Measurements from ENCODE around the gene MRPL11.
"Not testable (repeated sequence)": the region's sequence is repeated elsewhere in the genome, so short reads cannot be mapped to it uniquely, and the experiment has no call there.

DNA sequence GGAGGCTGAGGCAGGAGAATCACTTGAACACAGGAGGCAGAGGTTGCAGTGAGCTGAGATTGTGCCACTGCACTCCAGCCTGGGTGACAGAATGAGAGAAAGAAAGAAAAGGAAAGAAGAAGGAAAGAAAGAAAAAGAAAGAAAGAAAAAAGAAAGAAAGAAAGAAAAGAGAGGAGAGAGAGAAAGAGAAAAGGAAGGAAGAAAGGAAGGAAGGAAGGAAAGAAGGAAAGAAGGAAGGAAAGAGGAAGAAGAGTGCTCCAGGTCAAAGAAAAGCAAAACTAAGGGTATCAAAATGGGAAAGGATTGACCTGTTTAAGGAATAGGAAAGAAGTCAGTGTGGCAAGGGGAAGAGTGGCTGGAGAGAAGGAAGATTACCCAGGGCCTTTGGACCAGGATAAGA lies 7.4 kb downstream of the MRPL11 start:
- not testable (repeated sequence) for TF ChIP-seq POLR2AphosphoS5 (IDR thresholded peaks at IDR 0.05; ENCODE audit: low read length); TAF1 (IDR thresholded peaks at IDR 0.05; ENCODE audit: borderline replicate concordance, low read depth, low read length); CREB1 (IDR thresholded peaks at IDR 0.05; ENCODE audit: low read depth); CHD2 (IDR thresholded peaks at IDR 0.05; ENCODE audit: borderline replicate concordance, low read depth, low read length); POLR2A (IDR thresholded peaks at IDR 0.05; ENCODE audit: low read depth, low read length); NFYA (IDR thresholded peaks at IDR 0.05; ENCODE audit: borderline replicate concordance, low read depth, low read length); EGR1 (IDR thresholded peaks at IDR 0.05; ENCODE audit: borderline replicate concordance in 1 of 2, low read depth in 2 of 2, low read length in 2 of 2); RB1 (IDR thresholded peaks at IDR 0.05; ENCODE audit: borderline replicate concordance)
- TF ChIP-seq, protein P1, sequence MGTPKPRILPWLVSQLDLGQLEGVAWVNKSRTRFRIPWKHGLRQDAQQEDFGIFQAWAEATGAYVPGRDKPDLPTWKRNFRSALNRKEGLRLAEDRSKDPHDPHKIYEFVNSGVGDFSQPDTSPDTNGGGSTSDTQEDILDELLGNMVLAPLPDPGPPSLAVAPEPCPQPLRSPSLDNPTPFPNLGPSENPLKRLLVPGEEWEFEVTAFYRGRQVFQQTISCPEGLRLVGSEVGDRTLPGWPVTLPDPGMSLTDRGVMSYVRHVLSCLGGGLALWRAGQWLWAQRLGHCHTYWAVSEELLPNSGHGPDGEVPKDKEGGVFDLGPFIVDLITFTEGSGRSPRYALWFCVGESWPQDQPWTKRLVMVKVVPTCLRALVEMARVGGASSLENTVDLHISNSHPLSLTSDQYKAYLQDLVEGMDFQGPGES (IDR thresholded peaks at IDR 0.05): not testable (repeated sequence)
- TF ChIP-seq, protein P2, sequence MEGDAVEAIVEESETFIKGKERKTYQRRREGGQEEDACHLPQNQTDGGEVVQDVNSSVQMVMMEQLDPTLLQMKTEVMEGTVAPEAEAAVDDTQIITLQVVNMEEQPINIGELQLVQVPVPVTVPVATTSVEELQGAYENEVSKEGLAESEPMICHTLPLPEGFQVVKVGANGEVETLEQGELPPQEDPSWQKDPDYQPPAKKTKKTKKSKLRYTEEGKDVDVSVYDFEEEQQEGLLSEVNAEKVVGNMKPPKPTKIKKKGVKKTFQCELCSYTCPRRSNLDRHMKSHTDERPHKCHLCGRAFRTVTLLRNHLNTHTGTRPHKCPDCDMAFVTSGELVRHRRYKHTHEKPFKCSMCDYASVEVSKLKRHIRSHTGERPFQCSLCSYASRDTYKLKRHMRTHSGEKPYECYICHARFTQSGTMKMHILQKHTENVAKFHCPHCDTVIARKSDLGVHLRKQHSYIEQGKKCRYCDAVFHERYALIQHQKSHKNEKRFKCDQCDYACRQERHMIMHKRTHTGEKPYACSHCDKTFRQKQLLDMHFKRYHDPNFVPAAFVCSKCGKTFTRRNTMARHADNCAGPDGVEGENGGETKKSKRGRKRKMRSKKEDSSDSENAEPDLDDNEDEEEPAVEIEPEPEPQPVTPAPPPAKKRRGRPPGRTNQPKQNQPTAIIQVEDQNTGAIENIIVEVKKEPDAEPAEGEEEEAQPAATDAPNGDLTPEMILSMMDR (IDR thresholded peaks at IDR 0.05 in 2 of 3, conservative IDR thresholded peaks at IDR 0.05 in 1 of 3; ENCODE audit: control insufficient read depth in 2 of 3, extremely low read depth in 1 of 3, insufficient read depth in 1 of 3, low read depth in 3 of 3, low read length in 3 of 3): not testable (repeated sequence)
- TF ChIP-seq, protein P3, sequence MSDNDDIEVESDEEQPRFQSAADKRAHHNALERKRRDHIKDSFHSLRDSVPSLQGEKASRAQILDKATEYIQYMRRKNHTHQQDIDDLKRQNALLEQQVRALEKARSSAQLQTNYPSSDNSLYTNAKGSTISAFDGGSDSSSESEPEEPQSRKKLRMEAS (IDR thresholded peaks at IDR 0.05; ENCODE audit: low read depth, low read length): not testable (repeated sequence)

All from GM12878 (cell line).